CD4-positive, alpha-beta T cell treated with Interleukin-15 for 1 hour (primary cell): ENCODE measurements around the gene PKHD1.

ENCODE experiments used
- DNase-seq: peaks from one replicate; pipeline ENCODE4 v3.0.0-alpha.2; 2020

Gene PKHD1

DNA sequence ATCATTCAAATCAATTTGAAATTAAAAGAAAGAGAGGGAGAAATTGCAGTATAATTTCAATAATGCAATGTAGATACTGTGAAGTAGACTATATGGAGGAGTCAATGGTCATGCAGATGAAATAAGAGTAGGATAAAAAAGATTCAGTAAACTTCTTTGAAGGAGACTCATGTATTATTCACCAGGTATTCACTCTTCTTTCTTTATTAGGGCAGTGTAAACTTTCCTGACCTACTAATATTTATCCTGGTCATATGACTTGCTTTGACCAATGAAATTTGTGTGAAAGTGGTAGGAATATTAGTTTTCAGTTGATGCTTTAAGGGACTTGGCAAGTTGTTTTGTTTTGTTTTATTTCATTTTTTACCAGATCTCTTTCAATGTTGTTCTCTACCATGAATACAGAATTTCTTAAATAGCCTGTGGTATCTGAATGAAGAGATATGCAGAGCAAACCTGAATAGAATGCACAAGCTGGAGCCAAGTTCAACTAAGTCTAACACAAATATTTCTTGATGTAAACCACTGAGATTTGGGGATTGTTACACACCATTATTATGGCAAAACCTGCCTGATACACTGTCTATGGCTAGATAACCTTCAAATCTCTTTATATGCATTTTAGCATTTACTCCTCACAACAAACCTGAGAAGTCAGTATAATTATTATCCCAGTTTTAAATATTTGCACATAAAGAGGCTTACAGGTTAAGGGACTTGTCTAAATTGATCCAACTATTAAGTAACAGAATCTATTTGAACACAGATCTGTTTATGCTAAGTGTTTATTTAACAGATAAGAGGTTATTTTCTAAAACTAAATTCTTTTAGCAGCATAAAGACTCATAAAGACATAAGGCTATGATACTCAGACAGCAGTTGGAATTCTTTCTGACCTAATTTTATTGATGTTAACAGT is 311.2 kb downstream of the PKHD1 start:
- DNase-seq: no peak

DNA sequence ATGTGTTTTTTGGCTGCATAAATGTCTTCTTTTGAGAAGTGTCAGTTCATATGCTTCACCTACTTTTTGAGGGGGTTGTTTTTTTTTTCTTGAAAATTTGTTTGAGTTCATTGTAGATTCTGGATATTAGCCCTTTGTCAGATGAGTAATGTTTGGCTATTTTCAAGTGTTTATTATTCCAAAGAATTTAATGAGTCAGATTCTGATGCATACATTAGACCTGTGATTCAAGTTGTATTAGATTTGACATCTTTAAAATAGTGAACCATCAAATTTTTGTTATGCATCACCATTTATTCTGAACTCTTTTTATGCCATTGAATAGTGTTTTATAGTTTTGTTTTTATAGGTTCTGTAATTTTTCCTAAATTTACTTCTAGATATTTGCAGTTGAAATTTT is 319.3 kb downstream of the PKHD1 start:
- no peak for DNase-seq

- no peak for DNase-seq
Observed at GRCh38 chr6:51765230-51765629, 322.2 kb downstream of the PKHD1 start.

- no peak for DNase-seq
Observed at GRCh38 chr6:51753635-51754034, 333.8 kb downstream of the PKHD1 start.

DNA sequence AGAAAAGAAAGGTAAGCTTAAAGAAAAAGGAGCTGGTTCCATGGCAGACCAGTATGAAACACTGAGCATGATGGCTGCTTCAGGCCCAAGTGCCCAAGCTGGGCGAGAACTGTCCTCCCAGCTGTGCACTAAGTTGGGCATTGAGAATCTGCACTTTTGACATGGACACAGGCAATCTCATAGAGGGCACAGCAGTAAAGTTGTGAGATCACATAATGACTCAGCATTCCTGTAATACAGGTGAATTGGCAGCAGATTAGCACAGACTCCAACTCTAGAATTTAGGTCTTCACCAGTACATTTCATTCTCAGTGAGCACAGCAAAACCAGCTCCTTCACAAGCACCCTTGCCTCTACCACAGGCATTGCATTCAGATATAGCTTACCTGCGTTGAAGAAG is 343.4 kb downstream of the PKHD1 start:
- no peak for DNase-seq

DNA sequence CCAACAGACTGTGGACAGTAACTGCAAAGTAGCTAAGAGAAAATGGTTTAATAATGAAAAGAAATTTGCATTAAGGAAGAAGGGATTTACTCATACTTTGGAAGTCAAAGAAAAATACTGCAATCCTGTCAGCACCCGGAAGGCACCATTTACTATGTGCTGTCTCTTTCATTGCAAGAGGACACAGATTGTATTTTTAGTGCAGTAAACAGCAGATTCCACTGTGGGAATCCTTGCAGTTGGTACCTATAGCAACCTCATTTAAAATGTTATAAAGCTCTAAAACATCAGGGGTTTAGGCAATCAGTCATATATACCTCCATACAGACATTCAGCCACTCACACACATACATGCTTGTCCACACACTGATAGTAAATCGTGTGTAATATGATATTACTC is 346.8 kb downstream of the PKHD1 start:
- DNase-seq: no peak

DNA sequence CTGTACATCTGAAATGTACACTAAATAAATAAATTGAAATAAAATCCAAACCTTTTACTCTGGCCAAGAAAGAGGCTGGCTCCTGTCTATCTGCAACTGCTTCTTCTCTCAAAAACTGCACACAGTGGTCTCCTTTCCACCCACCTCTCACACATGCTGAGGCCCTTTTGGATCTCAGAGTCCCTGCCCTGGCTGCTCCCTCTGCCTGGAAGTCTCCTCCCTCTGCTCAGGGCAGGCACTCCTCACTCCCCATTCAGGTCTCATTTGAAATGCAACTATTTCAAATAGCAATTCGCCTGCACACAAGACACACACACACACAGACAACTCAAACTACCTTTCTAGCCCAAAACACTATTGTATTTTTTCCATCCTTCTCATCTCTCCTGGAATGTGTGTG is 348.8 kb downstream of the PKHD1 start:
- DNase-seq: no peak

- DNase-seq: no peak
Observed at GRCh38 chr6:51737580-51738360, 349.6 kb downstream of the PKHD1 start.

GRCh38 chr6:51725155-51725554 is 362.3 kb downstream of the PKHD1 start:
- DNase-seq: no peak

DNA sequence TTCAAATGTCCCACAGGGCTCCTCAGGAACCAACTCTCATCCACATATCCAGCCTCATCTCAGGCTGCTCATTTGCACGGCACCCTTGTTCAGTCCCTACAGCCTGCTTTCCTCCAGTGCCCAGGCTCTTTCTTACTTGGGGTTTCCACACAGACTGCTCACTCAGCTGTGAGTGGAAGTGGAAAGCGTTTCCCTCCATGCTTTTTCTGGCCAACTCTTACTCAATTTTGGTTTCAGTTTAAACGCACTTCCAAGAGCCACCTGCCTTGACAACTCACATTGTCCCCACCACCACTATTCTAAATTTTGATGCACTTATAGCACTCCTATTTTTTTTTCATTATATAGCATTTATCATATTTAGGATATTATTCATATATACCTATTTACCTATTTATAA is 367.1 kb downstream of the PKHD1 start:
- no peak for DNase-seq

GRCh38 chr6:51719297-51719696 is 368.1 kb downstream of the PKHD1 start:
- no peak for DNase-seq

DNA sequence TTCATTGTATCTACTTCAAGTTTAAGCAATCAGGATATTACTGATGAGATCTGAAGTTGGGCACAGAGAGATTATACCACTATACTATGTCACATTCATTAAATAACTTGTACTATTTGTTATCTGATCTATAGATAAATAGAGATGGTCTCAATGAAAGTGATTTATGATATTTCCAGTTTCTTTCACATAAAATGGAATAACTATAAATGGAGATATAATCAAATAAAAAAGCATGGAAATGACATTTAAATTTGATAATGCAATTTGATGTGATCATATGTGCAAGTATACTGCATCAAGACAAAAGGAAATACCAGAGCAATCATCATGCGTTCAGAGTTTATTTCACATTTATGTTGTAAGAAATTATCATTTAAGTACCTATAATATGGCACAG is 368.9 kb downstream of the PKHD1 start:
- DNase-seq: no peak

GRCh38 chr6:51717477-51717876 is 369.9 kb downstream of the PKHD1 start:
- DNase-seq: no peak

- DNase-seq: no peak
Observed at GRCh38 chr6:51711876-51712275, 375.5 kb downstream of the PKHD1 start.

DNA sequence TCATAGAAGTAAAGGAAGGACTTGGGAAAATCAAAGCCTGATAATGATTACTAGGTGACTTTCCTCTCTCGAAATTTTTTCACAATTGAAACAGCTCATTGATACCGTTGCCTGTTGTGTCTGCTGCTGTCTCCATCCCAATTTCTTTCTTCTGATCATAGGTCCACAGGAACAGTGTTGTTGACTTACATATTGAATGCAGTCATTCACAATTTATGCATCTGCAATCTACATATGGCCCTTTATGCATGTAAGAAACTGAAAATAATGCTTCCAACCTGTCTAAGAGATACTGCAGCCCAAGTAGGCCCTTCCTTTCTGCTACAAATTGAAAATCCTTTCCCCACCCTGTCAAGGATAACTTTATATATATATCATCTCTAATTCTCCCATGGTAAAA is 381.3 kb downstream of the PKHD1 start:
- no peak for DNase-seq

DNA sequence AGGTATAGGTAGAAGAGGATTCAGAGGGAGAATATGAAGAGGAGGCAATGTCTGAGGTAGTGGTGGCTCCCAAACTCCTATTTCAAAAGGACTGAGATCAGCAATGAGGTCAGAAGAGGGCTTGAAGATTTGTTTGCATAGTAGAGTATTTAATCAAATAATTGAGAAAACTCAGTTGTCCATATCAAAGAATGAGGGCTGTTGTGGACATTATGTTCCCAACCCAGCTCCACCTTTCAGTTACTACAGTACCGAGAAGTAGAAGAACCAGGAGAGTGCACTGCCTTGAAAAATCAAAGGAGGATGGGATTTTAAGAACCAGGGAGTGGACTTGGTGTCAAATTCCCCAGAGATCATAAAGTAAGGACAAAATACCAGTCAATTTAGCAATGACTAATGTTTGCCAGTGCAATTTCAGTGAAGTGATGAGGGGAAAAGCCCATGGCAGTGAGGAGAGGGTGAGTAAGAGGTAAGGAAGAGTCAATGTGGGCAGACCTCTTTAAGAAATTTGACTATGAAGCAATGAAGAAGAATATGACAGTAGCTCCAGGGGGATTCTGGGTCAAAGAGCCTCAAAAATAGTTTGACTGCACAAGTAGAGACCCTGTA is 382.4 kb downstream of the PKHD1 start:
- no peak for DNase-seq

GRCh38 chr6:51702851-51703250 is 384.6 kb downstream of the PKHD1 start:
- no peak for DNase-seq

- no peak for DNase-seq
Observed at GRCh38 chr6:51684603-51685002, 402.8 kb downstream of the PKHD1 start.

DNA sequence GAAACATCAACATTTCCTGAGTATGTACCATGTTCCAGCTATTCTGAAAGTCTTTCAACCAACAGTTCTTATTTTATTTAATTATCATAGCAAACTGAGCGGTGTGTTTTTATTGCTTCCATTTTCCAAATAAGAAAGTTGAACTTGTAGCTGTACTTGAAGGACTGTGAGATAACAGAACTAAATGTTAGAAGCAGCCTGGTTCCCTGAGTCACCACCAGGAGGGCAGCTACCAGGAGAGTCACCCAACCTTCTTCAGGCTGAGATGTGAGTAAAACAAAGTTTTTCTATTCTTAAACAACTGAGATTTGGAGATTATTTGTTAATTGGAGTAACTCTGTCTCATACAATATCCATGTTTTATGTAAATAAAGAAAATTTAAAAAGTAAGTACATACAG is 403.4 kb downstream of the PKHD1 start:
- DNase-seq: no peak

DNA sequence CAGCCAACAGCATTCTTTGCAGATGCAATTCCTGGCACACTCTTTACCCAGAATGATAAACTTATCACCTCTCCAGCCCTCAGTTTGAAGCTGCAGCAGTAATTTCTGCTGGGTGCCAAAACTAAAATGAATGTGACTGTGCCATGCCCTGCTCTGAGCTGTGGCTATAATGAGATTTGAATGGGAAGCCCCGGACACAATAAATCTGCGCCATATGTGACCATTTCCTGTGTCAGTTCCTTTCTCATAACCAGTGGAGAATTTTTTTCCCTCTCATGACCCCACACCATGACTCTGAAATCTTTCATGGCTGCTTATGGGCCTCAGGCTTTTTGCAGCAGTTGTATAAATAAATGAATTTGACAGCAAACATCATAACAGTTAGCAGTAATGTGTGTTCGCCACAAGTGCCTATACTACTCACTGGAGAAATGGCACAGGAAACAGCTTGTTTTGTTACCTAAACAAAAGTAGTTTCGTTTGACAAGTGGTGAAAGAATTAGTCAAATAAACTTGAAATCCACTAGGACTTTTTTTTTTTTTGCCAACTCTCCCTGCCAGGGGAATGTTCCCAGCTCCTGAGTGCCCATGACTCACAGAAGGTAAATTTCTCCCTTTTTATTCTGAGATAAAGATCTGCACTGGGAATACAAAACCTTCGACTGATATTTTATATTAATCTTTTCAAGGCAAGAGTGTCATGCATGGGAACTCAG is 408.4 kb downstream of the PKHD1 start:
- DNase-seq: no peak

GRCh38 chr6:51678274-51678673 is 409.1 kb downstream of the PKHD1 start:
- no peak for DNase-seq

DNA sequence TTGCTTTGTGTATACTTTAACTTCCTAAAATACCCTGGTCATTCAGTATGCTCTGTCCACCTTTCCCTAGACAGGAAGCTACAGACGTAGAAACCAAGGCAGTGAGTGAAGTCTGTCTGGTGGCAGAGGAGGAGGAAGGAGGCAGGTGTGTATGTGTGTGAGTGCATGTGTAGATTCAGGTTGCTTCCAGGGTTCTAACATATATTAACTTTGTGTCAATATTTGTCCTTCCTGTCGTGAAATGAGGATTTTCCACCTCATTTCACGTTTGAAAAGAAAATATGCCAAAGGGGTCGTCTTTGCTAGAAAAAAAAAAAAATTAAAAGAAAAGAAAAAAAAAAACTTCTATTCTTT is 411.5 kb downstream of the PKHD1 start:
- no peak for DNase-seq
